DMS53 (cell line): ENCODE results near the gene ANXA1.

Source experiments
- DNase-seq: peaks from one replicate; lab custom pipeline; 2025; lab: John Stamatoyannopoulos, UW

ANXA1 gene

GRCh38 chr9:73151653-73152542, at the start of gene ANXA1:
Gene ANXA1 (plus strand): TSS chr9:73151865. CDS start chr9:73158536, 6,671 bp downstream.
- peak; percentile 4 for DNase-seq

- no peak for DNase-seq
Observed at GRCh38 chr9:73104342-73104741, 47.3 kb upstream of the ANXA1 start.

DNA sequence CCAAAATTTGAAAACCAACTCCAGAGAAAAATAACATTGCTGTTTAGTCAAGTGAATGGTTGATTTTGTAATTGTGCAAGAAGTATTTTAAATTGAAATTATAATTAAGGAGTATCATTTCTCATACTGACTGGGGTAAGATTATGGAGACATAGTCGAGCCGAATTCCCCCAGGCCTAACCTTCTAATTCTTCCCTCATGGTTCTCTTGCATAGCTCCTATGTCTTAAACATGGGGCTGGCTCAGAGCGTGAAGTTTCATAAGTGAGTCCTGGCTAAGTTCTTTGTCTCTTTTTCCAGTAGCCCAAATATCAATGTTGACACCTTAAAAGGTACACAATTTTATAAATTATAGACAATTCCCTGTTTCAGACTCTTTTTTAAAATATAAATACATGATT, 46.7 kb upstream of the ANXA1 start:
- no peak for DNase-seq

- DNase-seq, result peak; percentile 74
Observed at GRCh38 chr9:73107489-73108069, 44.1 kb upstream of the ANXA1 start.

DNA sequence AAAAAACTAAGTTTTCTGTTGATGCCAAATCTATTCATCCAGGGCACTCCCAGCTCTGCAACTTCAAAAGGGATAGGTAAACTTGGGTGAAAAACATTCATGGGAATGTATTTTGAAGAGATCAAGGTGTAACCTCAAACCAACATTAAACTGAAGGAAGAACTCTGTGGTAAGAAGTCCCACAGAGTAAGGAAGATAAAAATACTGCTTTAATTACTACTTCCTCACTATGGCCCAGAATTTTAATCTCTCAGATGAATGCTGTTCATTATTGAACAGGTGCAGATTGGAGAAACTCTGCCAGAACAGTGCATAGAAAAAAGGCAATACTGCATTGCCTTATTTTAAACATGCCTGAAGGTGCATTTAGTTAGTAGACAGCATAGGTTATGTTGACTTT, 37.6 kb upstream of the ANXA1 start:
- DNase-seq, result no peak

GRCh38 chr9:73114958-73115357, 36.7 kb upstream of the ANXA1 start:
- DNase-seq, result no peak

- no peak for DNase-seq
Observed at GRCh38 chr9:73116031-73116430, 35.6 kb upstream of the ANXA1 start.

- DNase-seq, result no peak
Observed at GRCh38 chr9:73116880-73117279, 34.8 kb upstream of the ANXA1 start.

DNA sequence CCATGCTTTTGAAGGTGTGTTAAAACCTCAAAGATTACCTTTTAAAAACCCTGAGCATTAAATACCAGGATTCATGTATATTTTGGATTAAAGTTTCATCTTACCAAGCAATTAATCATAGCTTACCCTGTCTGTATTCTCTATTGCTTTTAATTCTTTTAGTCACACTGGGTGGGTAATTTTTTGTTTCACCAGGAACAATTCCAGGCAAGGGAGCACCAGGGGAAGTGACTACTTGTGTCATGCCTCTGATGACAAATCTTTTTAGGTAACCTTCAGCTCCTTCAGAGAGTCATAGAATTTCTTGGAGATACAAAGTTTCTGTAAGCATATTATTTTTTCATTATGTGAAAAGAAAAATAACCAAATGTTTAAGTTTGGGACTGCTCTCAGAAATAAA, 33.4 kb upstream of the ANXA1 start:
- no peak for DNase-seq

GRCh38 chr9:73118898-73119554, 32.6 kb upstream of the ANXA1 start:
- DNase-seq, result no peak

DNA sequence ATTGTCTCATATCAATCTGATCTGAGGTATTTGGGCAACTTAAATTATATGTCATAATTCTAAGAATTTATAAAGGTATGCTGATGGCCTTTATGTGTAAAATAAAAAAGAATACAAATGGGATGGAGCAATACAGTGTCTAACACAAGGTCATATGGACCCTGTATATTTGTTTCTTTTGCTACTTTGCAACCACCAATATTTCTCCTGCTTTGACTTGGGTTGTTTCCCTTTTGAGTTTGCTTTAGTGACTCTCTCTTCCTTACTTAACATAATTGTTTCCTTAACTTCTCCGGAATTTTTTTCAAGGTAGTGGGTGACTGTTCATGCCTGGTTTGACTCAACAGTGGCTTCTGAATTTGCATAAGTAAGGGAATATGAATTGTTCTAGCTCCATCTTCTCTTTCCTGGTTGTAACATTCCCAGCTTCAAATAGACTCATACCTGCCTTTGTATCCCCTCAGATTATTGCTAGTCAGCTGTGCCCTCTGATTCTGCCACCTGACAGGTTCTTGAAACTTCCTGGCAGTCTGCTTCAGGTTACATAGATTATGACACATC, 30.2 kb upstream of the ANXA1 start:
- no peak for DNase-seq

DNA sequence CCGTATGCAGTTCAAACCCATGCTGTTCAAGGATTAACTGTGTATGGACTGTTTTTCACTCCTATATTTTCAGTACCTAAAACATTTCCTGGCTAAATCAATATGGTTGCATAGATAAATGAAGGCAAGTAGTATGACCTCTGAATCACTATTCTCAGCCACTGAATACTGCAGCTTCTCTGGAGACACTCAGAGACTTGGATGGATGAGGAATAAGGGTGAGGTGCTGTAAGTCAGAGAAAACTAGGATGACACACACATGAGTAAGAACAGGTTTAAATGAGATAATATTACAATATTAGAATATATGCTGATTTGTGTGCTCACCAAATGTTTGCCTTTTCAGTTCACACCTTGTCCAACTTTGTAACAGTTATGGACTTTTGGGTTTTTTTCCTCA, 26.0 kb upstream of the ANXA1 start:
- DNase-seq, result no peak

GRCh38 chr9:73129941-73130685, 21.6 kb upstream of the ANXA1 start:
- DNase-seq, result no peak

GRCh38 chr9:73131461-73131860, 20.2 kb upstream of the ANXA1 start:
- no peak for DNase-seq

GRCh38 chr9:73132034-73132776, 19.5 kb upstream of the ANXA1 start:
- DNase-seq, result peak; percentile 87

DNA sequence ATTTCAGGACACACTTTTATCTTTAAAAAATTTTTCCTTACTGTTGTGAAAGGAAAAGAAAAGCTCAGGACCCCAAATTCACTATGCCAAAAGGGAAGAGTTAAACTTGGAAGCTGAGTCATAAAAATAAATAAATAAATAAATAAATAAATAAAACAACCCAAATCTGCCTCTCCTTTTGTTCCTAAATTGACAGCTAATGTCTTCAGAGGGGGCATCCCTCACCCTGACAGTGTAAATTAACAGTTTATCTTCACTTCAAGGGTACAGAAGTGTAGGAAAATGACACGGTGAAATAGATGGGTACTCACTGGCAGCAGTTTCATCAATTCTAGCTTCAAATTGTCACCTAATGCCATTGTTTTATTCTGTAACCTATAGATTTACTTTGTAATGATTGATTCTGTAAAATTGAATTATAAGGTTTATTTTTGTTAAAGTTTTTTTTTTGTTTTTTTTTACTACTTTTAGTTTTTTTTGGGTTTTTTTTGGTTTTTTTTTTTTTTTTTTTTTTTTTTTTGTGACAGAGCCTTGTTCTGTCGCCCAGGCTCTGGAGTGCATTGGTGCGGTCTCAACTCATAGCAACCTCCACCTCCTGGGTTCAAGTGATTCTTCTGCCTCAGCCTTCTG, 18.5 kb upstream of the ANXA1 start:
- peak; percentile 39 for DNase-seq

DNA sequence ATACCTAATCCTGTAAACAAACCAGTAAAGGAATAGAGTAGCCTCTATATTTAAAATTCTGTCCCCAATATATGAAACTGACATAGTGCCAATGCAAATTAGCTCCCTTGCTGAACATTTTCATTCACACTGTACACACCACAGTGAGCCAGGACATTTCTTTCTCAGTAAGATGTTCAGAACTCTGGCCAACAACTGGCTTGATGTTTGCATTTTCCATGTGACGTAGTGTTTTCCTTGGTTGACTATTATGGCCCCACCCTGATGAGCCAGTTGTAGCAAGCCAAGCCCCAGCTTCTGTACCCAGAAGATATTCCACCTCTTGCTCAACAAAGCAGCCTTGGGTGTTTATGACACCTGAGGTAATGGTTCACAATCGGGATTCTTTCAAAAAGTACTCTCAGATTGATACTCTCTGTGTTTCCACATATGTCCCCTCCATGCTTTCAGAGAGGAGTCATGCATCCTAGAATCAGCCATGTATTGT, 17.7 kb upstream of the ANXA1 start:
- peak; percentile 31 for DNase-seq

DNA sequence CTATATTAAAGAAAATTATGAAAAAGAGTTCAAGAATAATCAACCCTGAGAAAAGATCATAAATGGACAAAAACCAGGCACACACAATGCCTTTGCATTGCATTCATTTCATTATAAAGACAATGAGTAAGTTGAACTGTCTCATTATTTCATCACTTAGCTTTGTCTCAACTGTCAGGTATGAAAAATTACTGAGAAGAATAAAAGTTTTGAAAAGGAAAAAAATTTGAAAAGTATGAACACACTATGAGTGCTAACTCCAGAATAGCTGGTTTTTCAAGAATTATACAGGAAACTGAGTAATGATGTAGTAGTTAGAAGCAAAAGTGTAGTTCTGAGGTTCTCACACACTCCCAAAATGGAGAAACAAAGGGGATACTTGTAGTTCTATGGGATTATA, 16.3 kb upstream of the ANXA1 start:
- DNase-seq, result no peak

GRCh38 chr9:73137286-73137899, 14.3 kb upstream of the ANXA1 start:
- peak; percentile 65 for DNase-seq

DNA sequence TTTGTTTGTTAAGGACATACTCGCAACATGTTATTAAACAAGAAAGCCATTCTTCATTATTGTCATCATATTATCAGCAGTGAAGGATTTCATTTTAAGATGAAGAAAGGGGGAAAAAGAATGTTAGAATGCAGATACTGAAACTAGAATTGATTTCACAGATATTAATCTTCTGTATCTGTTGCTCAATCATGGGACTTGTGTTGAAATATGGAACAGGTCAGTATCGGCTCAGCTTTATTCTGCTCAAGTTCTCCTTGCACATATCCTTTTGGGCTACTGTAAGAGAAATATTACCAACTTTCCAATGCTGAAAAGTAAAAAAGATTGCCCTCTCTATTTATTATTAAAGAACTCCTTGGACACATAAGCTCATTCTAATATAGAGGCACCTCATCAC, 13.8 kb upstream of the ANXA1 start:
- peak; percentile 10 for DNase-seq
